Measurements from ENCODE around the gene KATNB1. TPM values are rescaled to one million over a fixed set of nuclear protein-coding genes. Genes with fewer than 3 reads are reported as not detected.

Gene KATNB1
- polyA plus RNA-seq, 1 donor from 2014 or later, result 57.9 TPM

DNA sequence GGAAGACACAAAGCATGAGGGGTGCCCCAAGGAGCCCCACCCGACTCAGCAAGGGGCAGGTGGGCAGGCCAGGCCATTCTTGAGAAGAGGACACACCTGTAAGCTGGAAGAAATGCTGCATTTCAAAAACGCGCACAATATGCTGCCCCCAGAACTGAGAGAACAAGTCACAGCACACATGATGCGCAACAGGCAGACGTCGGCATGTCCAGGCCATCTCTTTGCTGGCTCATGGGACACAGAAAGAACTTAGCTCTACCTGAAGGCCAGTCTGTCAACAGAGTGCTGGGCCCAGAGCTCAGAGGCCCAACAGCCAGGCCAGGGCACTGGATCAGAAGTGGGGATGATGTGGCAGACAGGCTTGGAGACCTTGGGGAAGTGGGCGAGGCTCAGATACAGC, 48.8 kb downstream of the KATNB1 start:
- Histone ChIP-seq H3K79me2 (replicated peaks; ENCODE audit: insufficient read depth, low read length) (no peaks in the 10 kb centered on the region), H3K27me3 (ENCODE audit: insufficient read depth, low read depth, low read length) (no peaks in the 10 kb centered on the region), H3K27ac (ENCODE audit: low read length) (no peak overlapping the region), H4K20me1 (ENCODE audit: insufficient read depth) (no peaks in the 10 kb centered on the region), H3K9me3 (ENCODE audit: low read length) (no peaks in the 10 kb centered on the region), H3K9ac (ENCODE audit: low read length) (no peak overlapping the region), H3F3A (ENCODE audit: insufficient read depth, low read length, poor library complexity, severe bottlenecking) (no peaks in the 10 kb centered on the region), H3K9me2 (ENCODE audit: insufficient read depth, low read length) (no peaks in the 10 kb centered on the region), H2AFZ (ENCODE audit: low read depth, low read length) (no peak overlapping the region), H3K4me3 (ENCODE audit: low read length) (no peak overlapping the region), H3K36me3 (ENCODE audit: insufficient read depth, low read length) (no peaks in the 10 kb centered on the region), H3K4me2 (ENCODE audit: low read length) (no peak overlapping the region)
- no peak for TF ChIP-seq TAF1 (IDR thresholded peaks at IDR 0.05; ENCODE audit: low read depth)
- no peak for TF ChIP-seq SMC3 (conservative IDR thresholded peaks at IDR 0.05; ENCODE audit: poor library complexity)
- TF ChIP-seq, protein P1, sequence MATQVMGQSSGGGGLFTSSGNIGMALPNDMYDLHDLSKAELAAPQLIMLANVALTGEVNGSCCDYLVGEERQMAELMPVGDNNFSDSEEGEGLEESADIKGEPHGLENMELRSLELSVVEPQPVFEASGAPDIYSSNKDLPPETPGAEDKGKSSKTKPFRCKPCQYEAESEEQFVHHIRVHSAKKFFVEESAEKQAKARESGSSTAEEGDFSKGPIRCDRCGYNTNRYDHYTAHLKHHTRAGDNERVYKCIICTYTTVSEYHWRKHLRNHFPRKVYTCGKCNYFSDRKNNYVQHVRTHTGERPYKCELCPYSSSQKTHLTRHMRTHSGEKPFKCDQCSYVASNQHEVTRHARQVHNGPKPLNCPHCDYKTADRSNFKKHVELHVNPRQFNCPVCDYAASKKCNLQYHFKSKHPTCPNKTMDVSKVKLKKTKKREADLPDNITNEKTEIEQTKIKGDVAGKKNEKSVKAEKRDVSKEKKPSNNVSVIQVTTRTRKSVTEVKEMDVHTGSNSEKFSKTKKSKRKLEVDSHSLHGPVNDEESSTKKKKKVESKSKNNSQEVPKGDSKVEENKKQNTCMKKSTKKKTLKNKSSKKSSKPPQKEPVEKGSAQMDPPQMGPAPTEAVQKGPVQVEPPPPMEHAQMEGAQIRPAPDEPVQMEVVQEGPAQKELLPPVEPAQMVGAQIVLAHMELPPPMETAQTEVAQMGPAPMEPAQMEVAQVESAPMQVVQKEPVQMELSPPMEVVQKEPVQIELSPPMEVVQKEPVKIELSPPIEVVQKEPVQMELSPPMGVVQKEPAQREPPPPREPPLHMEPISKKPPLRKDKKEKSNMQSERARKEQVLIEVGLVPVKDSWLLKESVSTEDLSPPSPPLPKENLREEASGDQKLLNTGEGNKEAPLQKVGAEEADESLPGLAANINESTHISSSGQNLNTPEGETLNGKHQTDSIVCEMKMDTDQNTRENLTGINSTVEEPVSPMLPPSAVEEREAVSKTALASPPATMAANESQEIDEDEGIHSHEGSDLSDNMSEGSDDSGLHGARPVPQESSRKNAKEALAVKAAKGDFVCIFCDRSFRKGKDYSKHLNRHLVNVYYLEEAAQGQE (IDR thresholded peaks at IDR 0.05; ENCODE audit: borderline replicate concordance), result no peak
- no peak for TF ChIP-seq EP300 (conservative IDR thresholded peaks at IDR 0.05; ENCODE audit: poor library complexity, severe bottlenecking)
- TF ChIP-seq POLR2AphosphoS5 (IDR thresholded peaks at IDR 0.05), result no peak
- TF ChIP-seq, protein P2, sequence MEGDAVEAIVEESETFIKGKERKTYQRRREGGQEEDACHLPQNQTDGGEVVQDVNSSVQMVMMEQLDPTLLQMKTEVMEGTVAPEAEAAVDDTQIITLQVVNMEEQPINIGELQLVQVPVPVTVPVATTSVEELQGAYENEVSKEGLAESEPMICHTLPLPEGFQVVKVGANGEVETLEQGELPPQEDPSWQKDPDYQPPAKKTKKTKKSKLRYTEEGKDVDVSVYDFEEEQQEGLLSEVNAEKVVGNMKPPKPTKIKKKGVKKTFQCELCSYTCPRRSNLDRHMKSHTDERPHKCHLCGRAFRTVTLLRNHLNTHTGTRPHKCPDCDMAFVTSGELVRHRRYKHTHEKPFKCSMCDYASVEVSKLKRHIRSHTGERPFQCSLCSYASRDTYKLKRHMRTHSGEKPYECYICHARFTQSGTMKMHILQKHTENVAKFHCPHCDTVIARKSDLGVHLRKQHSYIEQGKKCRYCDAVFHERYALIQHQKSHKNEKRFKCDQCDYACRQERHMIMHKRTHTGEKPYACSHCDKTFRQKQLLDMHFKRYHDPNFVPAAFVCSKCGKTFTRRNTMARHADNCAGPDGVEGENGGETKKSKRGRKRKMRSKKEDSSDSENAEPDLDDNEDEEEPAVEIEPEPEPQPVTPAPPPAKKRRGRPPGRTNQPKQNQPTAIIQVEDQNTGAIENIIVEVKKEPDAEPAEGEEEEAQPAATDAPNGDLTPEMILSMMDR (IDR thresholded peaks at IDR 0.05; ENCODE audit: poor library complexity, severe bottlenecking), result no peak
- TF ChIP-seq EZH2 (IDR thresholded peaks at IDR 0.05; ENCODE audit: borderline replicate concordance, insufficient read depth, low read length, poor library complexity, severe bottlenecking), result no peak
- no peak for TF ChIP-seq RAD21 (conservative IDR thresholded peaks at IDR 0.05)
- no peak for TF ChIP-seq MXI1 (conservative IDR thresholded peaks at IDR 0.05; ENCODE audit: poor library complexity, severe bottlenecking)

DNA sequence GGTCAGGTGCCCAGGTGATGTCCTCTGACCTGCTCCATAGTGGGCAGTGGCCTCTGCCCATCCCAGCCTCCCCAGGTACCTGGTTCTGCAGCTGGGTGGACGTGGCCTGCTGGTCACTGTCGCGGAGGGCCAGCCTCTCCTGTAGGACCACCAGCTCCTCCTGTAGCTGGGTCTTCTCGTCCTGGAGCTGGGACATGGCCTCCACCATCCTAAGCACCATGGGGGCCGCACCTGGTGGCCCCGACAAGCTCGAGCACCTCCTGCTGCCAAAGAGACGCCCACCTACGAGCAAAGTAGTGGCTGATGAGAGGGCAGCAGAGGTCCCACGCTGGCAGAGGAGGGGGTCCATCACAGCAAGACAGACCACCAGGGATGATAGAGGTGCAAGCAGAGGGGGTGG, 49.8 kb downstream of the KATNB1 start:
- H3K9ac ChIP-seq (ENCODE audit: low read length), result no peak overlapping the region
- H4K20me1 ChIP-seq (ENCODE audit: insufficient read depth), result no peaks in the 10 kb centered on the region
- no peak overlapping the region for H2AFZ ChIP-seq (ENCODE audit: low read depth, low read length)
- H3K9me3 ChIP-seq (ENCODE audit: low read length), result no peaks in the 10 kb centered on the region
- H3K79me2 ChIP-seq (replicated peaks; ENCODE audit: insufficient read depth, low read length), result no peaks in the 10 kb centered on the region
- H3K4me2 ChIP-seq (ENCODE audit: low read length), result no peak overlapping the region
- H3K27ac ChIP-seq (ENCODE audit: low read length), result no peak overlapping the region
- H3K36me3 ChIP-seq (ENCODE audit: insufficient read depth, low read length), result no peaks in the 10 kb centered on the region
- no peaks in the 10 kb centered on the region for H3K27me3 ChIP-seq (ENCODE audit: insufficient read depth, low read depth, low read length)
- no peaks in the 10 kb centered on the region for H3F3A ChIP-seq (ENCODE audit: insufficient read depth, low read length, poor library complexity, severe bottlenecking)
- H3K9me2 ChIP-seq (ENCODE audit: insufficient read depth, low read length), result no peaks in the 10 kb centered on the region
- no peak for TF ChIP-seq MXI1 (conservative IDR thresholded peaks at IDR 0.05; ENCODE audit: poor library complexity, severe bottlenecking)
- no peak for TF ChIP-seq EP300 (conservative IDR thresholded peaks at IDR 0.05; ENCODE audit: poor library complexity, severe bottlenecking)
- no peak for TF ChIP-seq POLR2AphosphoS5 (IDR thresholded peaks at IDR 0.05)
- no peak for TF ChIP-seq EZH2 (IDR thresholded peaks at IDR 0.05; ENCODE audit: borderline replicate concordance, insufficient read depth, low read length, poor library complexity, severe bottlenecking)
- no peak for TF ChIP-seq TAF1 (IDR thresholded peaks at IDR 0.05; ENCODE audit: low read depth)
- TF ChIP-seq RAD21 (conservative IDR thresholded peaks at IDR 0.05), result no peak
- TF ChIP-seq, protein P2 (IDR thresholded peaks at IDR 0.05; ENCODE audit: poor library complexity, severe bottlenecking), result no peak
- no peak for TF ChIP-seq SMC3 (conservative IDR thresholded peaks at IDR 0.05; ENCODE audit: poor library complexity)
- TF ChIP-seq, protein P1 (IDR thresholded peaks at IDR 0.05; ENCODE audit: borderline replicate concordance), result no peak
- H3K4me3 ChIP-seq (ENCODE audit: low read length), result no peak overlapping the region

Data from neural cell (in vitro differentiated cells).